ENCODE data around the gene PRR20G. TPM values are rescaled to one million over a fixed set of nuclear protein-coding genes. Genes with fewer than 3 reads are reported as not detected.

PRR20G gene
- total and polyA plus RNA-seq, 2 of the 8 experiments (the other 6 are each of a cell fraction or from before 2014, with no cell fraction given), result 0.24 TPM; not detected in 1

GRCh38 chr3:127264292-127264691 is 23.6 kb downstream of the PRR20G start:
- POLR2A ChIA-PET (ENCODE audit: partially characterized antibody), result no interaction called here
- TF ChIP-seq TAF7 (optimal IDR thresholded peaks at IDR 0.05; ENCODE audit: borderline replicate concordance, low read depth, low read length), result no peak

More at GRCh38 chr3:127264292-127264691, 23.6 kb downstream of the PRR20G start:
- H2BK20ac ChIP-seq (ENCODE audit: low read length), result no peak overlapping the region
- 79% methylated on average over 5 of the region's 5 CpGs; no CpG with 5 or more reads in 1 of the 2 experiments for WGBS, 2 experiments (ENCODE audit: extremely low coverage in 1 of 2, insufficient coverage in 1 of 2, insufficient read length in 1 of 2, insufficient replicate concordance in 2 of 2, low coverage in 1 of 2, low lambda C conversion rate in 2 of 2, missing lambda C conversion rate in 1 of 2)
- H3K36me3 ChIP-seq (ENCODE audit: control insufficient read depth in 2 of 4, insufficient read depth in 4 of 4, low read length in 3 of 4), result no peaks in the 10 kb centered on the region
- no peak overlapping the region for H3K4ac ChIP-seq (replicated peaks; ENCODE audit: insufficient read length, low read depth, low read length)
- no peak overlapping the region for H4K91ac ChIP-seq (replicated peaks; ENCODE audit: insufficient read length, low read length)
- no peak overlapping the region for H3K4me2 ChIP-seq (ENCODE audit: insufficient read depth in 1 of 2, low read depth in 2 of 2, low read length in 2 of 2)
- H3K14ac ChIP-seq (ENCODE audit: insufficient read length), result no peak overlapping the region
- no peaks in the 10 kb centered on the region for H3K23me2 ChIP-seq (ENCODE audit: low read depth, low read length)
- H4K20me1 ChIP-seq (replicated peaks in 1 of 2; ENCODE audit: control insufficient read depth in 1 of 2, insufficient read depth in 2 of 2, low read length in 2 of 2), result no peaks in the 10 kb centered on the region
- no peak overlapping the region for H2BK5ac ChIP-seq (ENCODE audit: low read depth, low read length)
- no peak overlapping the region for H2AK5ac ChIP-seq (ENCODE audit: low read depth, low read length)
- H3K27ac ChIP-seq (ENCODE audit: low read depth, low read length), result no peak overlapping the region
- no peak overlapping the region for H3K56ac ChIP-seq (replicated peaks; ENCODE audit: insufficient read length, low read depth, low read length)
- no peaks in the 10 kb centered on the region for H3K4me1 ChIP-seq (replicated peaks in 1 of 4; ENCODE audit: control insufficient read depth in 3 of 4, insufficient read depth in 4 of 4, low read length in 3 of 4)
- no peaks in the 10 kb centered on the region for H3K79me1 ChIP-seq (ENCODE audit: low read depth, low read length)
- H3K27me3 ChIP-seq (replicated peaks in 1 of 4; ENCODE audit: control insufficient read depth in 3 of 4, extremely low read depth in 1 of 4, insufficient read depth in 3 of 4, low read length in 3 of 4), result no peaks in the 10 kb centered on the region; a peak in 1 of 7 replicates
- H3K23ac ChIP-seq (ENCODE audit: insufficient read length), result no peak overlapping the region
- no peak overlapping the region for H3K4me3 ChIP-seq (ENCODE audit: extremely low read depth in 1 of 4, insufficient read depth in 2 of 4, low read depth in 3 of 4, low read length in 4 of 4)
- no peak overlapping the region for H2BK12ac ChIP-seq (ENCODE audit: low read depth, low read length)
- no peak overlapping the region for H2BK120ac ChIP-seq (replicated peaks; ENCODE audit: low read depth, low read length)
- H2BK15ac ChIP-seq (ENCODE audit: low read length), result no peak overlapping the region
- H2AFZ ChIP-seq (ENCODE audit: low read length), result no peak overlapping the region; the same call in 1 of the 2 replicates
- no peak overlapping the region for H3K9ac ChIP-seq (replicated peaks in 1 of 4; ENCODE audit: extremely low read depth in 1 of 4, low read depth in 3 of 4, low read length in 3 of 4)
- CTCF ChIA-PET (ENCODE audit: partially characterized antibody), result interaction anchor here (1.6 kb wide), 1 partner anchor 285 kb away, joined by 4 read pairs; no protein-coding TSS in a partner anchor
- no peak overlapping the region for H4K8ac ChIP-seq (ENCODE audit: extremely low read depth, insufficient read depth, low read length)
- FAIRE-seq, result no peak
- H3K18ac ChIP-seq (ENCODE audit: extremely low read depth, low read length), result no peak overlapping the region
- H3K79me2 ChIP-seq (ENCODE audit: control insufficient read depth in 1 of 2, insufficient read depth in 2 of 2, low read length in 2 of 2), result no peaks in the 10 kb centered on the region
- H3K9me3 ChIP-seq (ENCODE audit: insufficient read depth in 2 of 2, low read depth in 1 of 2, low read length in 1 of 2), result peaks cover 8 to 11% of the 10 kb centered on the region in 2 experiments; a peak in 3 of 4 replicates
- H4K5ac ChIP-seq (ENCODE audit: insufficient read length, low read depth, low read length), result no peak overlapping the region
- DNase-seq (ENCODE audit: low read depth in 1 of 2, low spot score in 2 of 2), result no peak
